ENCODE data around the gene RFT1.

The RFT1 gene

DNA sequence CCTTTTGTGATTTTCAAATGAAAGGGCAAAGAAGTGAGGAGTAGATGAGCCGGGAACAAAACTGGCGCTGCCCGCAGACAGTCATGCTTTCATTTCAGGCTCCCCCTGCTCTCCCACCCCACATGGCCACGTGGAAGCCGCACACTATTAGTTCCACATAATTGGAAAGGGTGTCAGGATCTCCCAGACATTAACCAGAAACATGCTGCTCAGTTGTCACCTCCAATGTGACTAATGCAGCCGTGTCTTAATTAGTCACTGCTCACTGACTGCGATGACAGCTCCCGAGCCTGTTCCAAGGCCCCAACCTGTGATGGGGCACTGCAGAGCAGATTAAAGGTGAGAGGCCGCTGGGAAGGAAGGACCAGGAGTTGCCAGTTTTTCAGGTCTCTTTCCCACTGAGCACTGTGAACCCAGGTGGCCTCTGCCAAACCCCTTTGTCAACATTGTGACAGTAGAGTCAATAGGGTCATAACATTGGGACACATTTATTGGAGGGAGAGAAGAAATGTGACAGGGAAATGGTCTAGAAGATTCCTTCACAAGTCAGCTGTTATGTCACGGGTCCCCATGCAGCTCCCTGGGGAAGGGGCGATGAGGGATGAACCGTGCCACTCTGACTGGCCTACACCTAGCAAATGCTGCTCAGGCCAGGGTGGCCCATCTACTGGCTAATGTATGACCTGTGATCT, 45.8 kb downstream of the RFT1 start:
- DNase-seq = peak; percentile 56

DNA sequence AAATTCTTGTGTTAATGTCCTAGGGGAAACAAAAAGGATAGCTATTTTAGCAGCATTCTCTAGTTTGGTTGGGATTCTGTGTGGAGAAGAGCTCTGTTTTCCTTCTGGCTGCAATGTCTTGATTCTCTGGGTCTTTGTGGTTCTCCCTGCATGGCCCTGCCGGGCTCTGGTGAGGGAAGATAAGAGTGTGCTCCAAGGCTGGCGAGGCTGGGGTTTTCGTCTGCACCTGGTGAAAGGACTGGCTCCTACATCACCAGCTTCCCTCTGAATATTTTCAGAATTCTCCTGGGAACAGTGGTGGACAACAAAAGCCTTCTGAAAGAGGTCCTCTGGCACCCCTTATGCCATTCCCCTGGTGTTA, 46.3 kb downstream of the RFT1 start:
- DNase-seq = no peak

DNA sequence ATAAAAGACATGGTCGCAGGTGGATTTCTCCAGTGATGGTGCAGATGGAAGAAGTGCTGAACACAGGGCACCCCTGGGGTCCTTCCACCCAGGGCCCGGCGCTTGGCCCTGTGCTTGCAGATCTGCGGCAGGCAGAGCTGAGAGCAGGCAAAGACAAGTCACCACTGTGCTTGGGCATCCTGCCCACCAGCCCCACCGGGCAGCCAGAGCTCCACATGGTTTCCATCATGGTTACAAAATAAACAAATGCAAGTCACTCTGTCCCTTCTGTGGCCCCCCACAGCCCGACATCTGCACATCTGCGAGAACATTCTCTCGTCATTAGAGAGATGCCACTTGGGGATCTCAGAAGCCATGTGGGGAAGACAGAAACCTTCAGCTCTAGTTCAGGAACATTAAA, 46.7 kb downstream of the RFT1 start:
- DNase-seq = peak; percentile 85

DNA sequence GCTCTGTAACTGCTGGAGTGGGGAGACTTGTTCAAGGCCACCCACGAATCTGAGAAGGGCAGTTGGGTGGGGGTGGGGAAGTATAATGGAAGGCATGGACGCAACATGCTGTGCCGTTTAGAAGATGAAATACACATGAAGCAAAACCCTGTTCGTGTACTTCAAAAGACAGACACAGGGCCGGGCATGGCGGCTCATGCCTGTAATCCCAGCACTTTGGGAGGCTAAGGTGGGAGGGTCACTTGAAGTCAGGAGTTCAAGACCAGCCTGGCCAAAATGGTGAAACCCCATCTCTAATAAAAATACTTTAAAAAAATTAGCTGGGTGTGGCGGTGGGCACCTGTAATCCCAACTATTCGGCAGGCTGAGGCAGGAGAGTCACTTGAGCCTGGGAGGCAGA, 47.5 kb downstream of the RFT1 start:
- no peak for DNase-seq

DNA sequence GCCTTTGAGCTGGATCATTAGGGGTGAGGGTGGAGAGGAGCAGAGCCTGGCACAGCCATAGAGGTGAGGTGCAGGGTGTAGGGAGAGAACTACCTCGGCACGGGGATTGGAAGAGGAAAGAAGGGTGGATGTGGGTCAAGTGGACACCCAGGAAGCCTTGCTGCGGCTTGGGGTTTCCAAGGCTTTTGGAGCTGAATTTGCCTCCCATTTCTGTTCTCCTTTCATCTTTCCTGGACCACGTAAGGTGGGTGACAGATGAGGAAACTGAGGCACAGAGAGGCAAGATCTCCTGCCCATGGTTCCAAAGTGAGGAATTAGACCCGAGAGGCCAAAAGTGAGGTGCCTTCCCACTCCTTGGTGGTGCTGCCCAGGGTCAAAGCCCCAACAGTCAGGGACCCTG, 48.9 kb downstream of the RFT1 start:
- DNase-seq = no peak

DNA sequence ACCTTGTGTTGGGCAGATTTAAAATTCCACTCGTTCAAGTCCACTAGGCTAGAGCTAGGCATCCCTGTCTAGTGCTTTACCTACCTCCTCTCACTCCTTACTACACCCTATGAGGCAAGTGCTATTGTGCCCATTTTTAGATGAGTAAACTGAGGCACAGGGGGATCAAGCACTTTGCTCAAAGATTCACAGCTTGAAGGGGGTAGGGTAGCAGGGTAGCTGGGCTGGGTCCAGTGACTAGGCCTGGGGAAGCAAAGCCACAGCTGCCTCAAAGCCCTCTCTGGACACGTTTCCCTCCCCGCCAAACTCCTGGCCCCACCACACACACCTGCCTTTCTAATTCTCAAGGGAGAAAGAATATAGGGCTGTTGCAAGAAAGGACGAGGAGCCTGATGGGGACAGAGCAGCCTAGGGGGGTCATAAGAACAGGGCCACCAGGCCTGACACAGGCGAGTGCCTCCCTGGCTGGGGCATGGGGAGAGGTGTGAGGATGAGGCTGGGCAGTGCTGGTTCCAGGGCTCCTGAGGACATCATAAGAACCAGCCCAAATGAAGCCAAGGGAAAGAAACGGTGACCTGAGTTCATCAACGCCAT, 49.5 kb downstream of the RFT1 start:
- DNase-seq = no peak

DNA sequence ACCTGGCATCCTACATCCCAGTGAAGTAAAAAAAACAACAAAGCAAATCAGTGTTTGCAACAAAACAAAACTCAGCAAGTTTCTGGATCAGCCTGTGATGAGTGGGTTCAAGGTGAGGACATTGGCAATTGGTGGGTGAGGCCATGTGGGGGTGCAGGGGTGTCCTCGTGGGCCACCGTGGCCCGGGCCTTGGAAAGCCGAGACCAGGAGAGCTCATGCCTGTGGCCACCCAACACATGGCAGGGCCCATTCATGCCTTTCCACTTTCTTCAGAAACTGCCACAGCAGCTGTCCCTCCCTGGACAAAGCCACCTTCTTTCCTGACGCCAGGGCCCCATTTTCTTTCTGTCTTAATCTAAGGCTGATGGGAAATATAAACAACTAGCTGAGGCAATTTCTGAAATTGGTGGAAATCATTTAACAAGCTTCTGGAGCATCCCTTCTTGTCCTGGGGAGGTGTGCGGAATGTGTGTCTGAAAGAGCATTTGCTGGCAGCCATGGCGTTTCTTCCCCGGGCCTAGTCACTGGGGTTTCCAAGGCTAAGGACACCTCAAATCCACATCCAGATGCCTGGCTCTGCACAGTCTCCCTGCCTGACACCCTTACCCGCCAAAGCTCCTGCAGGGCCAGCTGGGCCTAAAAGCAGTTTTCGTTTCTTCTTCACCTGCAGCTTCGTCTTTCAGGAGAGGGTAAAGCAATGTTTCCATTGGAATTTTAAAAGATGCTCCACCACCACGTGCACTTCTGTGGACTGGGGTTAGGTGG, 50.3 kb downstream of the RFT1 start:
- no peak for DNase-seq

DNA sequence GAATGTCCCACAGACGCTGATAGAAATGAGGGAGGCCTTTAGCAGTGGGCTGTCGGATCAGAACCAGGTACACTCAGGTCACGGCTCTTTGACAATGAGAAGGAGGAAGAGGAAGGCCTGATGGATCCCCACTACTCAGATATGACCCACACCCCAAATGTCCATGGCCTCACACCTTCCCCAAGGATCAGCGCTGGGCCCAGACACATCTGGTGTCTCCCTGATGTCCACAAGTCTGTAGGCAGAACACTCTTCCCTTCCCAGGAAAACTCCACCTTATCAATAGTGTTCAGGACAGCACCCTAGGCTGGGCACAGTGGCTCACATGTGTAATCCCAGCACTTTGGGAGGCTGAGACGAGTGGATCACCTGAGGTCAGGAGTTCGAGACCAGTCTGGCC, 51.1 kb downstream of the RFT1 start:
- DNase-seq = no peak

DNA sequence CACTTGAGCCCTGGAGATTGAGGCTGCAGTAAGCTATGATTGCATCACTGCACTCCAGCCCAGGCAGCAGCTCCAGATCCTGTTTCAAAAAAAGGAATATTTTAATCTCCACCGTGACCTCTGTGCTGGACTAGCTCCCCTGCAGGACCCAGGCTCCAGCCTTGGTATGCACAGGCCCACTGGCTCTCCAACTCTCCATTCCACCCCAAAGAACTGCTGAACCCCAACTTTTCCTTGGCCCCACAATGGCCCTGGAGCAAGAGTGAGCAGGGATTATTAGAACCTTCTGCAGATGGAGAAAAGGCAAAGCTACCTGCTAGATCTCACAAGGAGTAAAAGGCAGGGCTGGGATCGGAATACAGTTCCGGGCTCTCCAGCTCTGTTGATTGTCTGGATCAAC, 51.6 kb downstream of the RFT1 start:
- no peak for DNase-seq

DNA sequence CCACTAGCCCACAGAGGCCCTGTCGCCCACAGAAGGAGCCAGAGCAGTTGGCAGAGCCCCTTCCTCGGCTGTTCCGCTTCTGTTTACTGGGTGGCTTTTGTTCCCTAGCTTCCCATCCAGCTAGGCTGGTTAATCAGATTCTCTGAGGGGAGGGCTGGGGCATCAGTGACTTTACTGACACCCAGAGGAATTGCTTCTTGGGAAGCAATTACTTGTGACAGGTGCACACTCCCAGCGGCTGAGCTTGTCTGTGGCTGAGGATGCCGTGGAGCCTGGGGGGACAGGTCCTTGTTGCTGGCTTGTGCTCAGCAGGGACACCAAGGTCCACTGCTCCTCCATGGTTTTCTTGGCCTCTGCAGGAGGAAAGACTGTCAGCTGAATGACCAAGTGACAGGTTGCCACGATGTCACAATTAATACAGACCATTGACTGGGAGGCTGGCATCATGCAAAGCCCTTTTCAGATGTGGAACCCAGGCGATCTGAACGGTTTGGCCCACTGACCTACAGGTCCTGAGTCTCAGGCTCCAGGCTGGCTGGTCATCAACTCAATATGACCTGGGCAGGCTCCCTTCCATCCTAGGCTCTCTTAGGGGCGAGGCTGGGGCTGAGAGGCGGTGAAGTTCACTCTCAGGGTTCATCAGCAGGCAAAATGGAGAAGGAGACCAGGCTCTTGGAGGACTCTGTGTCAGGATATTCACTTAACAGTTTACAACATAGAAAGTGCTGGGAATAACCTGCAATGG, 52.6 kb downstream of the RFT1 start:
- no peak for DNase-seq

DNA sequence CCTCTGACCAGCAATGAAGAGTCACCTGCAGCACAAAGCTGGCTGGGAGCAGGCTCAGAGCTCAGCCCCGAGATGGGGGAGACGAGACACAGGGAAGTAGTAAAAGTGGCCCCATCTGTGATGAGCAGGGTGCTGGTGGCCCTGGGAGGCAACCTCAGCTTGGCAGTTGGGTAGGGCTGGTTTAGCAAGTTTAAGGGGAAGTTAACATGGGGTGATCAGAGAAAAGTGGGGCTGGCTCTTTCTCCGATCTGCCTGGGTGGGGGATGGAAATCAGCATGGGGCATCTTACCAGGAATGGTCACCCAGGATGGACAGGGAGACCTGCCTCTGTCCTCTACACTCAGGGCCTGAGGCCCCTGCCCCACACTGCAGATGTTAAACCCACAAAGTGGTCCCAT, 54.5 kb downstream of the RFT1 start:
- no peak for DNase-seq

DNA sequence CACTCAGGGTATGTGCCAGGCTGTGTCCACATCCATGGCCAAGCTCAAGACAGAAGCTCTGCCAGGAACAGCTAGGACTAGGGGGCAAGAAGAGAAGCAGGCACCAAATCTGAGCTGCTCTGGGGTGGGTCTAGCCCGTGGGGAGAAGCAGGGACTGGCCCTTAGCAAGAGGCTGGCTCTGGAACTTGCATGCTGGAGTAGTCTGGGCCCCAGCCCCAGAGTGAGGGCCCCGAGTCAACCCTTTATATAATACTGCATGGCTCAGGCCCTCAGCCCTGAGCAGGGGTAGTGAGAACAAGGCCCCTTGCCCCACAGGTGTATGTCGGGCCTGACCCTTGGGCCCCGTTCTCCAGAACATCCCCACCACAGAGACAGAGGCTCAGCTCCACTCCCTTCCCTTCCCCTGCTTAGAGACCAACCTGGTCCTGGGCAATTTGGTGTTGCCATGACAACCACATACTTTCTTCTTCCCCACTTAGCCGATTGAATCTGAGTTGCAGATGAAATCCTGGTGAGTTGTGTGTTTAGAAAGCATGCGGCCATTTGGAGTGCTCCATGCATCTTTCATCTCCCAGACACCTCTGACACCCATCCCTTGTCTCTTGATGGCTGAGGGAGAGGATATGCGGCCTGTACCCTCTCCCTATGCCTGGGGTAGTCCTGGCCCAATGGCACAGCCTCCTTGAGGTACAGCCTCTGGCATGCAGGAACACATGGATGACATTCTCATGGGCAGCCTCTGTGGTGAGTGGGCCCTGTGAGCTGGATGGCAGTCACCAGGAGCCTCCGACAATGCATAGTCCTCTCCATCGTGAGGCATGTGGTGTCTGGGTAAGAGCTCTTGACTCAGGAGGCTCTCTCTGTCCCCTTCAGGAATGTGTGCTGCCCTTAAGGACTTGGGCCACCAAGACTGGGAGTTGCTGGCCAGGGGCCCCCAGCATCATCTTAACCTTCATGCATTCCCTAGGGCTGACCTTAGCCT, 55.2 kb downstream of the RFT1 start:
- no peak for DNase-seq

DNA sequence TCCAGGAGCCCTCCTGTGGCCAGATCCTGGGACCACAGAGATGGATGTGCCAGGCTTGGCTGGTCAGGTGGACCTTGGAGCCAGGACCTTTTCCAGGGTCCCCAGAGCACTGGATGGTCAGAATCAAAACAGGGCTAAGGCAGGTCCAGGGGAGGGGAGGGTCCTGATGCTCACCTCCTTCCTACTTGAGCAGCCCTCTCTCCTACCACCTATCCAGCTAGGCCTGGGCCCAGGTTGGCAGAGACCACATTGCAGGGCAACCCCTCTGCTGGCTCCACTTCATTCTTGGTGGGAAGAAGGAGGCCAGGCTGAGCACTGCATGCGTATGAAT, 55.9 kb downstream of the RFT1 start:
- DNase-seq = no peak

DNA sequence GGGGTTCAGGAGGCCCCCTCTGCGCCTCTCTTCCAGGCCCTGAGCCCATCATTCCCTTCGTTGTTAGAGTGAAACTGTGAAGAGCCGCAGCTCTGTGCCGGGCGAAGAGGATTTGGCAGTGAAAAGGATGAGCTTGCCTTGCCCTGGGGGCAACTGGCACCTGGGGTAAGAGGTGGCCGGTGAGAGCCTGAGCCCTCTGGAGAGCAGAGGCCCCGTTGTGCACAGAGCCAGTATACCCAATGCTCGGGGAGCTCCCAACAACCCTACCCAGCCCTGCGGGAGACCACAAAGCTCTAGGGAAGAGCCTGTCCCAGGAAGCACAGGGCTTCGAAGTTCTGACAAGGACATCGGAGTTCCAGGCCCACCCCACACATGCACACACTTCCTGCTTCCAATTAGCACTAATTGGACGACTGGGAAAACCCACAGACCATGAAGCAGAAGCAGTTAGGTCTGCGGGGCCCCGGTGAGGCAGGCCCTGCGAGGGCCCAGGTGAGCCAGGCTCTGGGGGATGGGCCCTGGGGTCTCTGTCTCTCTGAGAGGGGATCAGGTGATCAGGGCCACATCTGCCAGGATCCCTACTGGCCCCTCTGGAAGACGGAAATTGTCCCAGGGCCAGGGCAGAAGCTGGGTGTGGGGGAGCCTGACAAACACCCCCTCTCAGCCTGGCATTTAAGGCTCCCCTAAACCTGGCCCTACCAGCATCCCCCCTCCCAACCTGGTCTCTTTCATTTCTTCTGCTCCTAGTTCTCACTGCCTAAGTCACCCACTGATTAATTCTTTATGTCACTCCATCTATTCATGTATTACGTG, 56.5 kb downstream of the RFT1 start:
- DNase-seq = no peak

DNA sequence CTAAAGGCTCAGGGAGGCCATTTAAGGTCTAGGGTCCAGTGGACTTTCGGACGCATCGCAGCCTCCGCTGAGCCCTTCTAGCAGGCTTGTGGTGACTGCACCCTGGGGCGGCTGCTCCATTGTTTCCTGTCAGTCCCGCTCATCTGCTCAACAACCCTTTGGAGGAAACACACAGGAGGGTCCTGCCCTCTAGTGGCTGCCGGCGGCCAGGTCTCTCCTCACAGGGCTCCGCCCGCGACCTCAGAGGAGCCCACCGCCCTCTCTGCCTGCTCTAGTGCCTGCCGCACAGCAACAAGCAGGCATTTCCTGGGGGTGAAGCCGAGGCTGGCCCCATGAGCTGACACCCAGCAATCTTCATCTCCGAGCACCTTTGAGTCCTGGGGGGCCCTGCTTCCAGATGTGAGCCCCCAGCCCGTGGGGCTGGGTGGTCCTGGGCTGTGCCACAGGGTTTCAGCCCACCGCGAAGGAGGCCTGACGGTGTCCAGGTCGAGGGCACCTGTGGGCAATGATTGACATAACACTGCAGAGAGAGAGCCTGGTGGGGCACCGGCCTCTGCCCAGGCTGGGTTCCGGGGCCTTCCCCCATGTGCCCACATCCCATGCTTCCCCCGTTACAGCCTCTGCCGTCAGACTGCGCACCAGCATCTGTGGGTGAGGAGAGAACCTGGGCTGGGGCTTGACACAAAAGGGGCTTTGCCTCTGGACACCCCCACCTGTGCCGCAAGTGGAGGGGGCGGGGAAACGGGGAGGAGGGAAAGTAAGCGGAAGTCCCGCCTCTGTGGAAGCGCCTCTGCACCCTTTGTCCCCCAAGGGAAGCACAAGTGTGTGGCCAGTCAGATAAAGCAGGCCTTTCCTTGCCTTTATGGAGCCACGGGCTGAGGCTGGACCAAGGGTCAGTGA, 57.3 kb downstream of the RFT1 start:
- DNase-seq = peak; percentile 76

DNA sequence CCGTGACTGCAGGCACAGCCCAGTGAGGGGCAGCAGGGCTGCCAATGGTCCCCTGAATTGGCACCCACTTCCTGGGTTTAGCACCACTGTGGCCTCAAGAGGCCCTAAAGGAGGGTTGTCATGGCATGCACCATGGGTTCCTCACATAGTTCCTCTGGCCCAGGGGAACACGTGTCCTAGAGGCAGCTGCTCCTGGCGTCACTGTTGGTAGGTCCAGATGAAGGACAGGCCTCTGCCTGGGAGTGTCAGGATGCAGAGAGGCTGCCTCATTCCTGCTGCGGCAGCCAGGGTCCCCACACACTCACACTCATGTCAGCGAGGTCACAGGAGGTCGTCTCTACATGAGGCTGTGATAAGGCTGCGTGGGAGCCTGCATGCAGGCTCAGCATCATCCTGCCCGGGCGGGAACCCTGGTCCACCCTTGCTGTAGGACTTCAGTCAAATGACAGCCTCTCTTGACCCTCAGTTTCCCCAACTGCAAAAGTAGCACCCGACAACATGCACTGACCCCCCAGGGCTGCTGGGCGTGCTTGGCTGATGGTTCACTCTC, 58.3 kb downstream of the RFT1 start:
- no peak for DNase-seq

DNA sequence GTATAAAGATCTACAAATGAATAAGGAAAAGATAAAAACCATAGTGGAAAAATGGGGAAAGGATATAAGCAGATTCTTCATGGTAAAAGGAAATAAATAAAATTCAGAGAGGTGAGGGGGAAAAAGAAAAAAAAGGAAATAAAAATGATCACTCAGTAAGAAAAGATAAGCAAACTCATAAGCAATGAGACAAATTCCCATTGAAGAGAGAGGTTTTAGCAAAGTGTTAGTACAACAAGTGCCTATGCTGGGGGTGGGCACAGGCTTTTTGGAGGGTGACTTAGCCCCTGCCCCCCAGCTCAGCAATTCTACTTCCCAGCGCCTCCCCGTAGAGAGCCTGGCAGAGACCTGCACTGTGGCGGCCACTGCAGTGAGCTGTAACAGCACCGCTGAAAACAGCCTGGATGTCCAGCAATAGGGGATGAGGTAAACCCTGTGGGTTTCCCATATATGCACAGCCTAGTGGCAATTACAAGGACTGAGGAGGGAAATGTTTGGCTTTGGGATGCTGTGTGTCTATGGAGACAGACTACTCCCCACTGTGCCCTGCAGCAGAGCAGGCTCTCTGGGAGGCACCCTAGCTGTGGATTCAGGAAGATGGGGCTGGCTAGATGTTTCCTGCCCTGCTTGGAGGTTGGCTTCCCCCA, 60.7 kb downstream of the RFT1 start:
- DNase-seq = peak; percentile 27

DNA sequence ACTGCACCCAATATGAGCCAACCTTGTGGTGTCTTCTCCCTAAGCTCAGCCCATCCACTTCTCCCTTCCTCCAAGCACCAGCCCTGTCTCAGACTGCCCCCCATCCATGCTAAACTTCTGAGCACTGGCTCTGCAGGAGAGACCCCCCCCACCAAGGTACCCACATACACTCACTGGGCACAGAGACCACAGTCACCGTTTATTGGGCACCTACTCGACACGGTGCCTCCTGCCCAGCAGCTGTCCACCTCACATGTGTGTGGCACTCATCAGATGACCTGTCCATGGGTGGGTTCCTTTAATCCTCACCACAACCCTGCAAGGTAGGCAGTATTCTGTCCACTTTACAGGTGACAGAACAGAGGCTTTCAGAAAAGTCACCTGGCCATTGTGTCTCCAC, 62.1 kb downstream of the RFT1 start:
- no peak for DNase-seq

DNA sequence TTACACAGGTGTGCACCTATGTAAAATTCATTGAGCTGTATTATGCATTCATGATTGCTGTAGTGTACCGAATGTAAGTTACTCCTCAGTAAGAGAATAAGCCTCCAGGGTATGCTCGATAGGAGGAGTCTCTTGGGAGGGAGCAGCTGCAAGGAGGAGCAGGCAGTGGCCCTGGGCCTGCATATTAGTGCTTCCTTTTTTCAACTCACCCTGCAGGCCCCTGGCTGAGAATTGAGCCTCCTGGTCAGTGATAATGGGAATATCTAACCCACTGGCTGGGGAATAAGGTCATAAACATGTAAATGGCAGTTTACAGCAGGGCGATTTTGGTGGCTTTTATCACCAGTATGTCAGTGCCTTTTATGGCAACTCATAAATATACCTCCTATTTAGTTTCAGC, 62.7 kb downstream of the RFT1 start:
- DNase-seq = no peak

Measured in fibroblast of skin of scalp (primary cell).